Measurements from ENCODE around the gene HOXA1. TPM values are rescaled to one million over a fixed set of nuclear protein-coding genes. Genes with fewer than 3 reads are reported as not detected.
A peak's percentile ranks its signal among the peaks of the same experiment; 100 is the strongest.

HOXA1 gene
- total and polyA plus RNA-seq, 2 of the 8 experiments (the other 6 are each of a cell fraction or from before 2014, with no cell fraction given) = not detected

GRCh38 chr7:27112955-27113949 is 17.5 kb upstream of the HOXA1 start:
- H4K20me1 ChIP-seq (replicated peaks in 1 of 2; ENCODE audit: control insufficient read depth in 1 of 2, insufficient read depth in 2 of 2, low read length in 2 of 2) = peaks cover 31 to 44% of the 10 kb centered on the region in 2 experiments
- DNase-seq (ENCODE audit: low read depth in 1 of 2, low spot score in 2 of 2) = peak in 1 of 2 experiments; percentile 78
- no peak overlapping the region for H3K56ac ChIP-seq (replicated peaks; ENCODE audit: insufficient read length, low read depth, low read length)
- H3K79me2 ChIP-seq (ENCODE audit: control insufficient read depth in 1 of 2, insufficient read depth in 2 of 2, low read length in 2 of 2) = no peaks in the 10 kb centered on the region
- H2BK120ac ChIP-seq (replicated peaks; ENCODE audit: low read depth, low read length) = no peak overlapping the region
- no peak overlapping the region; the same call in 1 of the 2 replicates for H2BK12ac ChIP-seq (ENCODE audit: low read depth, low read length)
- peaks cover 96 to 99% (median 97%) of the 10 kb centered on the region in 4 experiments for H3K27me3 ChIP-seq (replicated peaks in 1 of 4; ENCODE audit: control insufficient read depth in 3 of 4, extremely low read depth in 1 of 4, insufficient read depth in 3 of 4, low read length in 3 of 4)
- no peak overlapping the region for H4K5ac ChIP-seq (ENCODE audit: insufficient read length, low read depth, low read length)
- no peaks in the 10 kb centered on the region for H3K79me1 ChIP-seq (ENCODE audit: low read depth, low read length)
- no peak overlapping the region for H3K14ac ChIP-seq (ENCODE audit: insufficient read length)
- H3K9me3 ChIP-seq (ENCODE audit: insufficient read depth in 2 of 2, low read depth in 1 of 2, low read length in 1 of 2) = no peaks in the 10 kb centered on the region
- H2BK5ac ChIP-seq (ENCODE audit: low read depth, low read length) = no peak overlapping the region
- H4K8ac ChIP-seq (ENCODE audit: extremely low read depth, insufficient read depth, low read length) = no peak overlapping the region
- H3K4me3 ChIP-seq (ENCODE audit: extremely low read depth in 1 of 4, insufficient read depth in 2 of 4, low read depth in 3 of 4, low read length in 4 of 4) = peak overlapping the region in 1 of 4 experiments; percentile 42; a peak in 3 of 8 replicates
- ChIA-PET POLR2A (ENCODE audit: partially characterized antibody) (no interaction called here), CTCF (ENCODE audit: partially characterized antibody) (no interaction called here)
- no peak overlapping the region for H2AK5ac ChIP-seq (ENCODE audit: low read depth, low read length)
- H4K91ac ChIP-seq (replicated peaks; ENCODE audit: insufficient read length, low read length) = no peak overlapping the region
- H3K4me2 ChIP-seq (ENCODE audit: insufficient read depth in 1 of 2, low read depth in 2 of 2, low read length in 2 of 2) = peak overlapping the region; percentile 49 to 54
- no peak overlapping the region for H3K4ac ChIP-seq (replicated peaks; ENCODE audit: insufficient read length, low read depth, low read length)
- H3K23me2 ChIP-seq (ENCODE audit: low read depth, low read length) = no peaks in the 10 kb centered on the region
- no peak overlapping the region for H2BK15ac ChIP-seq (ENCODE audit: low read length)
- no peak overlapping the region for H2AFZ ChIP-seq (ENCODE audit: low read length)
- H3K27ac ChIP-seq (ENCODE audit: low read depth, low read length) = no peak overlapping the region
- WGBS, 2 experiments (ENCODE audit: extremely low coverage in 1 of 2, insufficient coverage in 1 of 2, insufficient read length in 1 of 2, insufficient replicate concordance in 2 of 2, low coverage in 1 of 2, low lambda C conversion rate in 2 of 2, missing lambda C conversion rate in 1 of 2) = 7% methylated on average over 16 of the region's 57 CpGs; no CpG with 5 or more reads in 1 of the 2 experiments
- H3K9ac ChIP-seq (replicated peaks in 1 of 4; ENCODE audit: extremely low read depth in 1 of 4, low read depth in 3 of 4, low read length in 3 of 4) = no peak overlapping the region
- no peak overlapping the region for H3K23ac ChIP-seq (ENCODE audit: insufficient read length)
- no peak overlapping the region for H2BK20ac ChIP-seq (ENCODE audit: low read length)
- H3K4me1 ChIP-seq (replicated peaks in 1 of 4; ENCODE audit: control insufficient read depth in 3 of 4, insufficient read depth in 4 of 4, low read length in 3 of 4) = peaks cover 0 to 11% (median 3%) of the 10 kb centered on the region in 4 experiments; a peak in 5 of 7 replicates
- peaks cover 0 to 3% (median 0%) of the 10 kb centered on the region in 4 experiments; a peak in 2 of 8 replicates for H3K36me3 ChIP-seq (ENCODE audit: control insufficient read depth in 2 of 4, insufficient read depth in 4 of 4, low read length in 3 of 4)
- no peak for FAIRE-seq
- H3K18ac ChIP-seq (ENCODE audit: extremely low read depth, low read length) = no peak overlapping the region
- TF ChIP-seq GTF2F1 (IDR thresholded peaks at IDR 0.05; ENCODE audit: borderline replicate concordance, low read depth, low read length) (no peak), CEBPB (IDR thresholded peaks at IDR 0.05; ENCODE audit: low read depth, low read length) (no peak), MAX (IDR thresholded peaks at IDR 0.05) (no peak), EP300 (IDR thresholded peaks at IDR 0.05; ENCODE audit: borderline replicate concordance in 1 of 2, low read depth in 2 of 2, low read length in 2 of 2) (no peak)
